SK-N-SH (cell line): ENCODE results near the gene SIAH1.

Experiments
- CTCF ChIP-seq: fragments of 200-600 bp; sonication (generic); IDR thresholded peaks from 2 replicates; pipeline ENCODE4 v1.6.1; 2017; ENCODE audit warnings: antibody characterized with exemption, mild to moderate bottlenecking, moderate library complexity
- EP300 ChIP-seq, 2 experiments: IDR thresholded peaks; 2 replicates each; pipeline versions ENCODE4 v1.4.0 to v1.6.1; 2012; ENCODE audit warnings: borderline replicate concordance in 1 of 2, low read depth in 1 of 2, low read length in 1 of 2
- YY1 ChIP-seq: IDR thresholded peaks from 2 replicates; pipeline ENCODE4 v1.4.0; 2012; ENCODE audit warnings: low read depth, mild to moderate bottlenecking

- TF ChIP-seq CTCF, result no peak
- no peak for TF ChIP-seq YY1
- TF ChIP-seq EP300 (IDR thresholded peaks at IDR 0.05; ENCODE audit: borderline replicate concordance in 1 of 2, low read depth in 1 of 2, low read length in 1 of 2), result no peak
These were observed 24.8 kb upstream of the SIAH1 start for GRCh38 chr16:48409839-48410632.
